HepG2 (cell line): ENCODE data around the gene PKP1. TPM values are rescaled to one million over a fixed set of nuclear protein-coding genes. Genes with fewer than 3 reads are reported as not detected.

Source experiments
- ATAC-seq: fragments of 200-7000 bp; cut with Tn5 transposase; 3 replicates; pipeline ENCODE4 v1.9.1; 2020; ENCODE audit warnings: mild to moderate bottlenecking, moderate library complexity
- BruUV-seq: library from RNA; stranded (reverse); fragments of 400-500 nt; replicated peaks from 2 replicates; lab custom pipeline; 2021; lab: Mats Ljungman, UMichigan
- CTCF ChIA-PET: fragments of 300-600 bp; formaldehyde crosslinking; extraction: SDS; loops from one replicate; lab custom pipeline; 2021; ENCODE audit warnings: low total read pairs, inconsistent platforms, low intra/inter-chr PET ratio; lab: Yijun Ruan, JAX
- POLR2A ChIA-PET: fragments of 350-600 bp; sonication (Branson Sonifier 250); formaldehyde crosslinking; loops from one replicate; lab custom pipeline; 2020; ENCODE audit warnings: antibody characterized with exemption, inconsistent platforms; lab: Yijun Ruan, JAX
- DNase-seq: peaks from one replicate; pipeline ENCODE4 v3.0.0-alpha.2; 2015; ENCODE audit warnings: low spot score
- FAIRE-seq: peaks from 3 replicates; lab custom pipeline; 2011; peaks lifted over from hg19 to GRCh38; lab: Jason Lieb, UNC
- H2AFZ ChIP-seq: one replicate; pipeline ENCODE4 v1.6.1; 2011; ENCODE audit warnings: low read length, inconsistent platforms
- H3K27ac ChIP-seq: fragments of 300-600 bp; 3 replicates; pipeline ENCODE4 v1.8.0; 2011; ENCODE audit warnings: mixed run types, mild to moderate bottlenecking, mixed read lengths, low read length, inconsistent platforms; ENCODE audit not compliant: insufficient read depth; ENCODE audit errors: extremely low read length
- H3K27me3 ChIP-seq, 2 experiments: fragments of 200-600 bp in 1 of 2; 2 replicates in 1 of 2; 3 replicates in 1 of 2; pipeline versions ENCODE4 v1.6.0 to v1.8.0; 2011; ENCODE audit warnings: low read length in 2 of 2, mild to moderate bottlenecking in 2 of 2, moderate library complexity in 2 of 2, inconsistent platforms in 1 of 2; ENCODE audit not compliant: insufficient read depth in 2 of 2, control insufficient read depth in 1 of 2
- H3K36me3 ChIP-seq, 2 experiments: fragments of 200-600 bp in 1 of 2; replicated peaks in 1 of 2; 2 replicates in 1 of 2; 3 replicates in 1 of 2; pipeline versions ENCODE4 v1.5.1 to v1.8.0; 2011; ENCODE audit warnings: low read length in 2 of 2, inconsistent platforms in 1 of 2; ENCODE audit not compliant: insufficient read depth in 2 of 2, control insufficient read depth in 1 of 2
- H3K4me1 ChIP-seq: 2 replicates; pipeline ENCODE4 v1.5.1; 2012; ENCODE audit warnings: low read length, inconsistent platforms; ENCODE audit not compliant: insufficient read depth
- H3K4me2 ChIP-seq: 2 replicates; pipeline ENCODE4 v1.6.0; 2011; ENCODE audit warnings: low read depth, low read length, inconsistent platforms
- H3K4me3 ChIP-seq, 3 experiments: fragments of 200-600 bp in 1 of 3; sonication (generic), shearing (Covaris generic) in 1 of 3; replicated peaks in 1 of 3; 2 replicates each; pipeline ENCODE4 v1.5.1; 2011 to 2016; ENCODE audit warnings: low read length in 3 of 3, inconsistent platforms in 2 of 3, low read depth in 2 of 3, mild to moderate bottlenecking in 2 of 3, control low read depth in 1 of 3, mixed read lengths in 1 of 3; ENCODE audit not compliant: insufficient read depth in 1 of 3
- H3K79me2 ChIP-seq: one replicate; pipeline ENCODE4 v1.6.1; 2011; ENCODE audit warnings: low read length, inconsistent platforms; ENCODE audit not compliant: insufficient read depth
- H3K9ac ChIP-seq: 2 replicates; pipeline ENCODE4 v1.6.0; 2011; ENCODE audit warnings: mild to moderate bottlenecking, low read depth, low read length, inconsistent platforms; ENCODE audit not compliant: insufficient read depth
- H3K9me3 ChIP-seq: 2 replicates; pipeline ENCODE4 v1.5.1; 2012; ENCODE audit warnings: mild to moderate bottlenecking, low read length
- H4K20me1 ChIP-seq: 2 replicates; pipeline ENCODE4 v1.6.0; 2011; ENCODE audit warnings: inconsistent platforms, mild to moderate bottlenecking, low read length, moderate library complexity; ENCODE audit not compliant: insufficient read depth
- BCL6 ChIP-seq: IDR thresholded peaks from 2 replicates; pipeline ENCODE4 v1.6.1; 2016; ENCODE audit warnings: missing genetic modification reagents, missing compliant biosample characterization
- HCFC1 ChIP-seq: fragments of 150-350 bp; IDR thresholded peaks from 2 replicates; pipeline ENCODE4 v1.6.1; 2014; ENCODE audit warnings: low read depth, low read length
- HOXD1 ChIP-seq: sonication (generic); formaldehyde crosslinking; IDR thresholded peaks from 2 replicates; pipeline ENCODE4 v1.5.0; 2020; ENCODE audit warnings: missing genetic modification reagents
- KDM2A ChIP-seq: sonication (generic); formaldehyde crosslinking; IDR thresholded peaks from 2 replicates; pipeline ENCODE4 v1.4.0; 2020; ENCODE audit warnings: low read depth, missing genetic modification reagents, borderline replicate concordance
- MTERF4 ChIP-seq: sonication (generic); formaldehyde crosslinking; IDR thresholded peaks from 2 replicates; pipeline ENCODE4 v1.8.0; 2023; ENCODE audit warnings: mild to moderate bottlenecking, missing genetic modification reagents
- PHB2 ChIP-seq: fragments of 450-650 bp; IDR thresholded peaks from 2 replicates; pipeline ENCODE4 v1.6.1; 2018; ENCODE audit not compliant: partially characterized antibody
- SP4 ChIP-seq: sonication (generic); formaldehyde crosslinking; IDR thresholded peaks from 2 replicates; pipeline ENCODE4 v1.8.1; 2023; ENCODE audit warnings: mild to moderate bottlenecking, missing genetic modification reagents
- TBL1XR1 ChIP-seq: fragments of 150-350 bp; IDR thresholded peaks from 2 replicates; pipeline ENCODE4 v1.6.1; 2014; ENCODE audit warnings: borderline replicate concordance, low read length; ENCODE audit not compliant: partially characterized antibody
- WGBS: methylation state at CpG from one replicate; pipeline ENCODE4 v1.1.6; 2017; ENCODE audit warnings: low lambda C conversion rate; 5-methylcytosine and 5-hydroxymethylcytosine counted together
- in situ Hi-C: cut with HindIII; loops from 2 replicates; pipeline ENCODE4 v1.10.0; 2017; ENCODE audit warnings: low pct_unique_long_range_greater_than_20kb; ENCODE audit not compliant: extremely low pct_ligation_motif_present
- intact Hi-C: fragments of 100-400 bp; cut with micrococcal nuclease; formaldehyde crosslinking; loops from one replicate; pipeline ENCODE4 v1.10.0; 2022; ENCODE audit not compliant: unreplicated experiment
- polyA plus RNA-seq, 8 experiments: library from polyadenylated mRNA; depleted of rRNA in 3 of 8; stranded (reverse) in 7 of 8; unstranded in 1 of 8; fragments of >200 nt; fragmentation: Illumina TruSeq in 4 of 8; extraction: Trizol in 4 of 8; gene quantifications; 2 replicates each; pipeline versions ENCODE4 v1.2.1 to v1.2.3, GENCODE V29; 2011 to 2016; ENCODE audit warnings: low read depth in 4 of 8, missing spikeins in 1 of 8, mixed read lengths in 1 of 8; ENCODE audit not compliant: insufficient read depth in 1 of 8
- total RNA-seq, 5 experiments: library from RNA; depleted of rRNA; stranded (reverse); fragments of >200 nt; fragmentation: Illumina TruSeq; extraction: Trizol; gene quantifications; 2 replicates each; pipeline ENCODE4 v1.2.3, GENCODE V29; 2016; ENCODE audit warnings: low read depth in 1 of 5

The PKP1 gene
- total and polyA plus RNA-seq, 2 of the 13 experiments (the other 11 are each of a cell fraction or from before 2014, with no cell fraction given) = not detected

- H3K27ac ChIP-seq = no peak overlapping the region
- no peaks in the 10 kb centered on the region for H3K4me1 ChIP-seq
- peaks cover 4 to 42% of the 10 kb centered on the region in 2 experiments for H3K27me3 ChIP-seq
- no TSS peak for BruUV-seq
- DNase-seq (no peak), FAIRE-seq (no peak), ATAC-seq (no peak)
- H3K4me3 ChIP-seq = no peak overlapping the region
- intact Hi-C loops (no loop called here), in situ Hi-C loops (no loop called here)
- no peaks in the 10 kb centered on the region for H3K36me3 ChIP-seq
- H3K4me2 ChIP-seq = no peak overlapping the region
- CTCF ChIA-PET = no interaction called here
- no peaks in the 10 kb centered on the region for H3K9me3 ChIP-seq
- no peak for TF ChIP-seq SP4 (CRISPR knock-in tag)
- no peak for TF ChIP-seq PHB2
- no peak for TF ChIP-seq KDM2A (CRISPR knock-in tag)
- no peak for TF ChIP-seq BCL6 (CRISPR knock-in tag)
- no peak for TF ChIP-seq TBL1XR1
- TF ChIP-seq HOXD1 (CRISPR knock-in tag) = no peak
- TF ChIP-seq MTERF4 (CRISPR knock-in tag) = no peak
- no peak for TF ChIP-seq HCFC1
- no peak overlapping the region for H3K9ac ChIP-seq
- WGBS = 3% methylated on average over 4 of the region's 4 CpGs
- H3K79me2 ChIP-seq = no peaks in the 10 kb centered on the region
- H4K20me1 ChIP-seq = no peaks in the 10 kb centered on the region
- POLR2A ChIA-PET = no interaction called here
- no peak overlapping the region for H2AFZ ChIP-seq
These were observed 75.3 kb downstream of the PKP1 start for GRCh38 chr1:201358596-201358995.
